H1 (cell line): ENCODE measurements around the gene RAD51B.

ENCODE experiments used
- BCL11A ChIP-seq, 2 experiments: IDR thresholded peaks; one replicate each; pipeline ENCODE4 v1.6.1; 2011; ENCODE audit warnings: low read depth in 2 of 2, low read length in 2 of 2, mild to moderate bottlenecking in 2 of 2
- CHD1 ChIP-seq: IDR thresholded peaks from 2 replicates; pipeline ENCODE4 v1.6.1; 2012; ENCODE audit warnings: low read depth, low read length, improper control_type of control experiment
- EP300 ChIP-seq, 2 experiments: IDR thresholded peaks; 1 replicate in 1 of 2; 2 replicates in 1 of 2; pipeline ENCODE4 v1.6.1; 2011 to 2012; ENCODE audit warnings: low read depth in 2 of 2, low read length in 2 of 2, mild to moderate bottlenecking in 2 of 2, borderline replicate concordance in 1 of 2, inconsistent platforms in 1 of 2, moderate library complexity in 1 of 2
- EZH2 ChIP-seq: fragments of 200-600 bp; sonication (generic); IDR thresholded peaks from 2 replicates; pipeline ENCODE4 v1.7.1; 2012; ENCODE audit warnings: low read depth, mild to moderate bottlenecking, moderate library complexity, low read length, inconsistent platforms; ENCODE audit not compliant: severe bottlenecking
- JUND ChIP-seq: IDR thresholded peaks from 2 replicates; pipeline ENCODE4 v1.6.1; 2011; ENCODE audit warnings: mild to moderate bottlenecking, improper control_type of control experiment, low read length
- MAFK ChIP-seq: IDR thresholded peaks from 2 replicates; pipeline ENCODE4 v1.6.1; 2012; ENCODE audit warnings: low read depth, mild to moderate bottlenecking, improper control_type of control experiment, low read length
- POLR2AphosphoS5 ChIP-seq: IDR thresholded peaks from 2 replicates; pipeline ENCODE4 v1.6.1; 2011; ENCODE audit warnings: low read depth, low read length
- RXRA ChIP-seq: IDR thresholded peaks from 2 replicates; pipeline ENCODE4 v1.6.1; 2011; ENCODE audit warnings: low read depth, mild to moderate bottlenecking, low read length, moderate library complexity; ENCODE audit not compliant: insufficient read depth
- SIN3A ChIP-seq, 2 experiments: IDR thresholded peaks in 1 of 2; conservative IDR thresholded peaks in 1 of 2; 2 replicates each; pipeline ENCODE4 v1.6.1; 2011 to 2012; ENCODE audit warnings: low read length in 2 of 2, improper control_type of control experiment in 1 of 2, low read depth in 1 of 2, mild to moderate bottlenecking in 1 of 2
- SRF ChIP-seq: IDR thresholded peaks from 2 replicates; pipeline ENCODE4 v1.6.1; 2011; ENCODE audit warnings: mild to moderate bottlenecking, low read depth, low read length, moderate library complexity
- TF ChIP-seq, protein P1 (sequence below), 3 experiments: IDR thresholded peaks; 1 replicate in 2 of 3; 2 replicates in 1 of 3; pipeline versions ENCODE4 v1.5.1 to v1.6.1; 2011; ENCODE audit warnings: low read length in 3 of 3, mild to moderate bottlenecking in 3 of 3, inconsistent platforms in 2 of 3, low read depth in 1 of 3, moderate library complexity in 1 of 3; ENCODE audit not compliant: insufficient read depth in 1 of 3; ENCODE audit errors: control extremely low read depth in 1 of 3
- TF ChIP-seq, protein P2 (sequence below): IDR thresholded peaks from 2 replicates; pipeline ENCODE4 v1.6.1; 2011; ENCODE audit warnings: low read depth, mild to moderate bottlenecking, low read length; ENCODE audit not compliant: insufficient read depth

GRCh38 chr14:68384881-68385280 is 565.3 kb downstream of the RAD51B start:
- TF ChIP-seq, protein P1, sequence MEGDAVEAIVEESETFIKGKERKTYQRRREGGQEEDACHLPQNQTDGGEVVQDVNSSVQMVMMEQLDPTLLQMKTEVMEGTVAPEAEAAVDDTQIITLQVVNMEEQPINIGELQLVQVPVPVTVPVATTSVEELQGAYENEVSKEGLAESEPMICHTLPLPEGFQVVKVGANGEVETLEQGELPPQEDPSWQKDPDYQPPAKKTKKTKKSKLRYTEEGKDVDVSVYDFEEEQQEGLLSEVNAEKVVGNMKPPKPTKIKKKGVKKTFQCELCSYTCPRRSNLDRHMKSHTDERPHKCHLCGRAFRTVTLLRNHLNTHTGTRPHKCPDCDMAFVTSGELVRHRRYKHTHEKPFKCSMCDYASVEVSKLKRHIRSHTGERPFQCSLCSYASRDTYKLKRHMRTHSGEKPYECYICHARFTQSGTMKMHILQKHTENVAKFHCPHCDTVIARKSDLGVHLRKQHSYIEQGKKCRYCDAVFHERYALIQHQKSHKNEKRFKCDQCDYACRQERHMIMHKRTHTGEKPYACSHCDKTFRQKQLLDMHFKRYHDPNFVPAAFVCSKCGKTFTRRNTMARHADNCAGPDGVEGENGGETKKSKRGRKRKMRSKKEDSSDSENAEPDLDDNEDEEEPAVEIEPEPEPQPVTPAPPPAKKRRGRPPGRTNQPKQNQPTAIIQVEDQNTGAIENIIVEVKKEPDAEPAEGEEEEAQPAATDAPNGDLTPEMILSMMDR (IDR thresholded peaks at IDR 0.05; ENCODE audit: control extremely low read depth in 1 of 3, insufficient read depth in 1 of 3, low read depth in 1 of 3, low read length in 3 of 3), result no peak
- TF ChIP-seq, protein P2, sequence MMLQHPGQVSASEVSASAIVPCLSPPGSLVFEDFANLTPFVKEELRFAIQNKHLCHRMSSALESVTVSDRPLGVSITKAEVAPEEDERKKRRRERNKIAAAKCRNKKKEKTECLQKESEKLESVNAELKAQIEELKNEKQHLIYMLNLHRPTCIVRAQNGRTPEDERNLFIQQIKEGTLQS, result no peak
- TF ChIP-seq EP300 (IDR thresholded peaks at IDR 0.05; ENCODE audit: borderline replicate concordance in 1 of 2, low read depth in 2 of 2, low read length in 2 of 2) (no peak), MAFK (no peak), RXRA (no peak), SIN3A (conservative IDR thresholded peaks at IDR 0.05 in 1 of 2, IDR thresholded peaks at IDR 0.05 in 1 of 2; ENCODE audit: low read depth in 1 of 2, low read length in 2 of 2) (no peak), SRF (no peak), EZH2 (no peak), POLR2AphosphoS5 (no peak), JUND (no peak), BCL11A (IDR thresholded peaks at IDR 0.05; ENCODE audit: low read depth in 2 of 2, low read length in 2 of 2) (no peak), CHD1 (no peak)
